ENCODE data around the gene MAPKBP1. TPM values are rescaled to one million over a fixed set of nuclear protein-coding genes. Genes with fewer than 3 reads are reported as not detected.

MAPKBP1 gene
- total RNA-seq, 2 donors from 2014 or later = 35.8 to 37.0 TPM

GRCh38 chr15:41851167-41851523, 76.9 kb downstream of the MAPKBP1 start:
- Histone ChIP-seq H3K4me1 (ENCODE audit: control insufficient read depth in 1 of 2, low read depth in 2 of 2) (no peaks in the 10 kb centered on the region), H3K36me3 (peaks cover 18% of the 10 kb centered on the region), H3K27ac (no peak overlapping the region), H3K27me3 (replicated peaks; ENCODE audit: insufficient read depth) (no peaks in the 10 kb centered on the region), H3K9me3 (no peaks in the 10 kb centered on the region), H3K4me3 (no peak overlapping the region)
- DNase-seq (ENCODE audit: low spot score) (no peak), ATAC-seq (ENCODE audit: insufficient number of reproducible peaks, low FRiP score, low read depth) (no peak)
- TF ChIP-seq CTCF (IDR thresholded peaks at IDR 0.05) = no peak

- no peaks in the 10 kb centered on the region for H3K27me3 ChIP-seq (replicated peaks; ENCODE audit: insufficient read depth)
- no peak for DNase-seq (ENCODE audit: low spot score)
- H3K4me3 ChIP-seq = no peak overlapping the region
- peaks cover 11% of the 10 kb centered on the region for H3K36me3 ChIP-seq
- H3K9me3 ChIP-seq = no peaks in the 10 kb centered on the region
- no peaks in the 10 kb centered on the region for H3K4me1 ChIP-seq (ENCODE audit: control insufficient read depth in 1 of 2, low read depth in 2 of 2)
- no peak for TF ChIP-seq CTCF (IDR thresholded peaks at IDR 0.05)
- ATAC-seq (ENCODE audit: insufficient number of reproducible peaks, low FRiP score, low read depth) = no peak
- H3K27ac ChIP-seq = no peak overlapping the region
Observed at GRCh38 chr15:41851755-41852370, 77.6 kb downstream of the MAPKBP1 start.

- no peak for TF ChIP-seq CTCF (IDR thresholded peaks at IDR 0.05)
- Histone ChIP-seq H3K9me3 (no peaks in the 10 kb centered on the region), H3K27ac (no peak overlapping the region), H3K4me3 (no peak overlapping the region), H3K36me3 (peaks cover 3% of the 10 kb centered on the region), H3K4me1 (ENCODE audit: control insufficient read depth in 1 of 2, low read depth in 2 of 2) (no peaks in the 10 kb centered on the region), H3K27me3 (replicated peaks; ENCODE audit: insufficient read depth) (no peaks in the 10 kb centered on the region)
- no peak for ATAC-seq (ENCODE audit: insufficient number of reproducible peaks, low FRiP score, low read depth)
- DNase-seq (ENCODE audit: low spot score) = no peak
Observed at GRCh38 chr15:41852736-41853590, 78.7 kb downstream of the MAPKBP1 start.

- DNase-seq (ENCODE audit: low spot score) (no peak), ATAC-seq (ENCODE audit: insufficient number of reproducible peaks, low FRiP score, low read depth) (no peak)
- Histone ChIP-seq H3K4me1 (ENCODE audit: control insufficient read depth in 1 of 2, low read depth in 2 of 2) (no peaks in the 10 kb centered on the region), H3K36me3 (no peaks in the 10 kb centered on the region), H3K27me3 (replicated peaks; ENCODE audit: insufficient read depth) (no peaks in the 10 kb centered on the region), H3K9me3 (no peaks in the 10 kb centered on the region), H3K27ac (no peak overlapping the region), H3K4me3 (no peak overlapping the region)
- no peak for TF ChIP-seq CTCF (IDR thresholded peaks at IDR 0.05)
Observed at GRCh38 chr15:41853831-41854230, 79.5 kb downstream of the MAPKBP1 start.

- no peaks in the 10 kb centered on the region for H3K4me1 ChIP-seq (ENCODE audit: control insufficient read depth in 1 of 2, low read depth in 2 of 2)
- no peak for DNase-seq (ENCODE audit: low spot score)
- H3K27ac ChIP-seq = no peak overlapping the region
- no peak for TF ChIP-seq CTCF (IDR thresholded peaks at IDR 0.05)
- H3K9me3 ChIP-seq = no peaks in the 10 kb centered on the region
- H3K36me3 ChIP-seq = no peaks in the 10 kb centered on the region
- no peak for ATAC-seq (ENCODE audit: insufficient number of reproducible peaks, low FRiP score, low read depth)
- no peak overlapping the region for H3K4me3 ChIP-seq
- H3K27me3 ChIP-seq (replicated peaks; ENCODE audit: insufficient read depth) = no peaks in the 10 kb centered on the region
Observed at GRCh38 chr15:41854443-41854842, 80.2 kb downstream of the MAPKBP1 start.

Measured in thoracic aorta (tissue), 2 donors.